Measurements from ENCODE around the gene C1QTNF6.

The C1QTNF6 gene

GRCh38 chr22:37164505-37164887, 23.6 kb downstream of the C1QTNF6 start:
- in situ Hi-C loops (cut with MboI; ENCODE audit: low sequenced_read_pairs) = no loop called here

- in situ Hi-C loops (cut with MboI; ENCODE audit: low sequenced_read_pairs) = no loop called here
These were observed 24.2 kb downstream of the C1QTNF6 start for GRCh38 chr22:37163575-37164504.

- in situ Hi-C loops (cut with MboI; ENCODE audit: low sequenced_read_pairs) = no loop called here
These were observed 25.0 kb downstream of the C1QTNF6 start for GRCh38 chr22:37163096-37163489.

- in situ Hi-C loops (cut with MboI; ENCODE audit: low sequenced_read_pairs) = no loop called here
These were observed 25.6 kb downstream of the C1QTNF6 start for GRCh38 chr22:37162221-37163095.

GRCh38 chr22:37161443-37161842, 26.6 kb downstream of the C1QTNF6 start:
- in situ Hi-C loops (cut with MboI; ENCODE audit: low sequenced_read_pairs) = no loop called here

GRCh38 chr22:37160027-37160426, 28.0 kb downstream of the C1QTNF6 start:
- in situ Hi-C loops (cut with MboI; ENCODE audit: low sequenced_read_pairs) = no loop called here

- in situ Hi-C loops (cut with MboI; ENCODE audit: low sequenced_read_pairs) = no loop called here
These were observed 29.1 kb downstream of the C1QTNF6 start for GRCh38 chr22:37158963-37159290.

GRCh38 chr22:37157516-37158285, 30.3 kb downstream of the C1QTNF6 start:
- in situ Hi-C loops (cut with MboI; ENCODE audit: low sequenced_read_pairs) = no loop called here

GRCh38 chr22:37156686-37157435, 31.2 kb downstream of the C1QTNF6 start:
- in situ Hi-C loops (cut with MboI; ENCODE audit: low sequenced_read_pairs) = no loop called here

- in situ Hi-C loops (cut with MboI; ENCODE audit: low sequenced_read_pairs) = no loop called here
These were observed 32.1 kb downstream of the C1QTNF6 start for GRCh38 chr22:37155971-37156370.

GRCh38 chr22:37154925-37155712, 32.9 kb downstream of the C1QTNF6 start:
- in situ Hi-C loops (cut with MboI; ENCODE audit: low sequenced_read_pairs) = no loop called here

GRCh38 chr22:37153901-37154300, 34.1 kb downstream of the C1QTNF6 start:
- in situ Hi-C loops (cut with MboI; ENCODE audit: low sequenced_read_pairs) = no loop called here

GRCh38 chr22:37151401-37151800, 36.6 kb downstream of the C1QTNF6 start:
- in situ Hi-C loops (cut with MboI; ENCODE audit: low sequenced_read_pairs) = no loop called here

- in situ Hi-C loops (cut with MboI; ENCODE audit: low sequenced_read_pairs) = no loop called here
These were observed 37.3 kb downstream of the C1QTNF6 start for GRCh38 chr22:37150701-37151100.

GRCh38 chr22:37148742-37149665, 39.0 kb downstream of the C1QTNF6 start:
- in situ Hi-C loops (cut with MboI; ENCODE audit: low sequenced_read_pairs) = no loop called here

- in situ Hi-C loops (cut with MboI; ENCODE audit: low sequenced_read_pairs) = no loop called here
These were observed 39.9 kb downstream of the C1QTNF6 start for GRCh38 chr22:37148031-37148651.

- in situ Hi-C loops (cut with MboI; ENCODE audit: low sequenced_read_pairs) = no loop called here
These were observed 40.7 kb downstream of the C1QTNF6 start for GRCh38 chr22:37147186-37147990.
